Colon (tissue), 2 donors: ENCODE measurements around the gene EPHB1.

Experiments used
- FAIRE-seq: peaks from 2 replicates; lab custom pipeline; 2012; peaks lifted over from hg19 to GRCh38; lab: Jason Lieb, UNC
- donor health status: control.
- donor health status: control.

Gene EPHB1

GRCh38 chr3:135161425-135161824 lies 366.4 kb downstream of the EPHB1 start:
- FAIRE-seq: no peak

- FAIRE-seq: no peak
Measured at GRCh38 chr3:135163701-135164100, 368.6 kb downstream of the EPHB1 start.

- FAIRE-seq: no peak
Measured at GRCh38 chr3:135165260-135165659, 370.2 kb downstream of the EPHB1 start.

GRCh38 chr3:135166266-135166825 lies 371.3 kb downstream of the EPHB1 start:
- no peak for FAIRE-seq

- no peak for FAIRE-seq
Measured at GRCh38 chr3:135168822-135169221, 373.8 kb downstream of the EPHB1 start.

- FAIRE-seq: no peak
Measured at GRCh38 chr3:135169651-135170050, 374.6 kb downstream of the EPHB1 start.

- no peak for FAIRE-seq
Measured at GRCh38 chr3:135170732-135171131, 375.7 kb downstream of the EPHB1 start.

GRCh38 chr3:135172191-135172869 lies 377.3 kb downstream of the EPHB1 start:
- FAIRE-seq: no peak

GRCh38 chr3:135175728-135176277 lies 380.7 kb downstream of the EPHB1 start:
- no peak for FAIRE-seq

GRCh38 chr3:135176881-135177280 lies 381.8 kb downstream of the EPHB1 start:
- no peak for FAIRE-seq

- no peak for FAIRE-seq
Measured at GRCh38 chr3:135178566-135178965, 383.5 kb downstream of the EPHB1 start.

GRCh38 chr3:135181408-135181807 lies 386.3 kb downstream of the EPHB1 start:
- FAIRE-seq: no peak

- FAIRE-seq: no peak
Measured at GRCh38 chr3:135182364-135182998, 387.4 kb downstream of the EPHB1 start.

GRCh38 chr3:135190658-135191057 lies 395.6 kb downstream of the EPHB1 start:
- FAIRE-seq: no peak

- FAIRE-seq: no peak
Measured at GRCh38 chr3:135191708-135192107, 396.6 kb downstream of the EPHB1 start.

GRCh38 chr3:135192929-135193328 lies 397.9 kb downstream of the EPHB1 start:
- FAIRE-seq: no peak

GRCh38 chr3:135197246-135197645 lies 402.2 kb downstream of the EPHB1 start:
- no peak for FAIRE-seq

GRCh38 chr3:135197856-135198255 lies 402.8 kb downstream of the EPHB1 start:
- no peak for FAIRE-seq

- FAIRE-seq: no peak
Measured at GRCh38 chr3:135199137-135199536, 404.1 kb downstream of the EPHB1 start.

GRCh38 chr3:135203026-135203425 lies 408.0 kb downstream of the EPHB1 start:
- no peak for FAIRE-seq

GRCh38 chr3:135213213-135213612 lies 418.2 kb downstream of the EPHB1 start:
- no peak for FAIRE-seq

- FAIRE-seq: no peak
Measured at GRCh38 chr3:135213822-135214221, 418.8 kb downstream of the EPHB1 start.

- no peak for FAIRE-seq
Measured at GRCh38 chr3:135214400-135214799, 419.3 kb downstream of the EPHB1 start.
